ENCODE measurements around the gene BBS1.
"Not testable (repeated sequence)": the region's sequence is repeated elsewhere in the genome, so short reads cannot be mapped to it uniquely, and the experiment has no call there.

The BBS1 gene

GRCh38 chr11:66524304-66525040 lies 14.0 kb downstream of the BBS1 start:
- no peak for DNase-seq (ENCODE audit: low read depth in 2 of 2)

GRCh38 chr11:66529069-66529468 lies 18.6 kb downstream of the BBS1 start:
- no peak for DNase-seq (ENCODE audit: low read depth in 2 of 2)

GRCh38 chr11:66529655-66530054 lies 19.2 kb downstream of the BBS1 start:
- DNase-seq (ENCODE audit: low read depth in 2 of 2): no peak

- DNase-seq (ENCODE audit: low read depth in 2 of 2): no peak
Measured at GRCh38 chr11:66530927-66531709, 20.7 kb downstream of the BBS1 start.

- no peak for DNase-seq (ENCODE audit: low read depth in 2 of 2)
Measured at GRCh38 chr11:66531841-66532240, 21.4 kb downstream of the BBS1 start.

GRCh38 chr11:66532784-66533183 lies 22.3 kb downstream of the BBS1 start:
- DNase-seq (ENCODE audit: low read depth in 2 of 2): no peak

GRCh38 chr11:66539170-66539869 lies 28.9 kb downstream of the BBS1 start:
- DNase-seq (ENCODE audit: low read depth in 2 of 2): no peak

- no peak for DNase-seq (ENCODE audit: low read depth in 2 of 2)
Measured at GRCh38 chr11:66539870-66540213, 29.4 kb downstream of the BBS1 start.

GRCh38 chr11:66540598-66540997 lies 30.2 kb downstream of the BBS1 start:
- not testable (repeated sequence) for DNase-seq (ENCODE audit: low read depth in 2 of 2)

GRCh38 chr11:66541892-66542291 lies 31.5 kb downstream of the BBS1 start:
- no peak for DNase-seq (ENCODE audit: low read depth in 2 of 2)

GRCh38 chr11:66542362-66542761 lies 31.9 kb downstream of the BBS1 start:
- no peak for DNase-seq (ENCODE audit: low read depth in 2 of 2)

GRCh38 chr11:66543263-66544107 lies 33.0 kb downstream of the BBS1 start:
- DNase-seq (ENCODE audit: low read depth in 2 of 2): peak; percentile 40 to 41

- not testable (repeated sequence) for DNase-seq (ENCODE audit: low read depth in 2 of 2)
Measured at GRCh38 chr11:66544952-66545351, 34.5 kb downstream of the BBS1 start.

GRCh38 chr11:66545701-66546367 lies 35.4 kb downstream of the BBS1 start, which contains the start of gene ZDHHC24:
Gene ZDHHC24 (minus strand): TSS chr11:66546048. CDS start chr11:66546003, 45 bp downstream.
- DNase-seq (ENCODE audit: low read depth in 2 of 2): peak; percentile 61 to 63

GRCh38 chr11:66546368-66546965 lies 36.0 kb downstream of the BBS1 start, which contains the start of gene ACTN3:
Gene ACTN3 (plus strand): TSS chr11:66546903. CDS start chr11:66546938, 35 bp downstream.
- no peak for DNase-seq (ENCODE audit: low read depth in 2 of 2)

- no peak for DNase-seq (ENCODE audit: low read depth in 2 of 2)
Measured at GRCh38 chr11:66546966-66547661, 36.7 kb downstream of the BBS1 start.

GRCh38 chr11:66547662-66548009 lies 37.2 kb downstream of the BBS1 start:
- DNase-seq (ENCODE audit: low read depth in 2 of 2): no peak

- DNase-seq (ENCODE audit: low read depth in 2 of 2): no peak
Measured at GRCh38 chr11:66548041-66548440, 37.6 kb downstream of the BBS1 start.

GRCh38 chr11:66548774-66549630 lies 38.6 kb downstream of the BBS1 start:
- DNase-seq (ENCODE audit: low read depth in 2 of 2): no peak
